HG03442 (cell line): ENCODE measurements around the gene VAX1.
"Not testable (repeated sequence)": the region's sequence is repeated elsewhere in the genome, so short reads cannot be mapped to it uniquely, and the experiment has no call there.

Experiments
- ATAC-seq: cut with Tn5 transposase; IDR thresholded peaks from one replicate; pipeline ENCODE4 v1.9.1; 2021; ENCODE audit warnings: mild to moderate bottlenecking, moderate library complexity; ENCODE audit not compliant: unreplicated experiment

The VAX1 gene

GRCh38 chr10:117136391-117136975, 1.6 kb downstream of the VAX1 start:
- no peak for ATAC-seq

- ATAC-seq: no peak
Observed at GRCh38 chr10:117135480-117136140, 2.5 kb downstream of the VAX1 start.

- no peak for ATAC-seq
Observed at GRCh38 chr10:117135026-117135372, 3.1 kb downstream of the VAX1 start.

- ATAC-seq: no peak
Observed at GRCh38 chr10:117134306-117135025, 3.6 kb downstream of the VAX1 start.

GRCh38 chr10:117134056-117134305, 4.1 kb downstream of the VAX1 start:
- no peak for ATAC-seq

GRCh38 chr10:117133273-117134055, 4.6 kb downstream of the VAX1 start:
- ATAC-seq: no peak

- no peak for ATAC-seq
Observed at GRCh38 chr10:117132751-117133231, 5.3 kb downstream of the VAX1 start.

GRCh38 chr10:117131376-117132327, 6.4 kb downstream of the VAX1 start:
- ATAC-seq: no peak

- ATAC-seq: no peak
Observed at GRCh38 chr10:117130862-117131375, 7.2 kb downstream of the VAX1 start.

- ATAC-seq: no peak
Observed at GRCh38 chr10:117130346-117130745, 7.7 kb downstream of the VAX1 start.

GRCh38 chr10:117126645-117127044, 11.4 kb downstream of the VAX1 start:
- not testable (repeated sequence) for ATAC-seq

- ATAC-seq: no peak
Observed at GRCh38 chr10:117126034-117126433, 12.0 kb downstream of the VAX1 start.

GRCh38 chr10:117112220-117112619, 25.9 kb downstream of the VAX1 start:
- no peak for ATAC-seq

GRCh38 chr10:117107238-117107637, 30.8 kb downstream of the VAX1 start:
- no peak for ATAC-seq

- ATAC-seq: no peak
Observed at GRCh38 chr10:117096599-117097201, 41.4 kb downstream of the VAX1 start.

GRCh38 chr10:117094856-117095255, 43.2 kb downstream of the VAX1 start:
- no peak for ATAC-seq

- no peak for ATAC-seq
Observed at GRCh38 chr10:117092386-117092785, 45.7 kb downstream of the VAX1 start.

- no peak for ATAC-seq
Observed at GRCh38 chr10:117090834-117091233, 47.2 kb downstream of the VAX1 start.

- ATAC-seq: no peak
Observed at GRCh38 chr10:117087521-117087920, 50.5 kb downstream of the VAX1 start.

- no peak for ATAC-seq
Observed at GRCh38 chr10:117086546-117086945, 51.5 kb downstream of the VAX1 start.
